ENCODE data around the gene OR52N1.

The OR52N1 gene
- 0 to 0.06 (median 0) reads per million in 9 experiments for total RNA-seq

GRCh38 chr11:5791165-5791564 is at the start of gene OR52N1:
TSS of gene OR52N1 (minus strand) at chr11:5791265. CDS start at chr11:5788816, 2,449 bp downstream.
- Mint-ChIP-seq H3K9me3 (no peaks in the 10 kb centered on the region), H3K4me3 (no peak within 1 kb of the TSS), H3K27ac (no peak within 1 kb of the TSS), H3K36me3 (ENCODE audit: insufficient read depth) (no peaks in the 10 kb centered on the region), H3K27me3 (peaks cover 21 to 23% of the 10 kb centered on the region in 2 donors), H3K4me1 (ENCODE audit: low read depth in 2 of 2) (no peaks in the 10 kb centered on the region)
- ATAC-seq (replicated peaks) = no peak
- no peak for DNase-seq

- no peaks in the 10 kb centered on the region for H3K4me1 Mint-ChIP-seq (ENCODE audit: low read depth in 2 of 2)
- no peak overlapping the region for H3K27ac Mint-ChIP-seq
- no peak for ATAC-seq (replicated peaks)
- peaks cover 38 to 42% of the 10 kb centered on the region in 2 donors for H3K27me3 Mint-ChIP-seq
- H3K36me3 Mint-ChIP-seq (ENCODE audit: insufficient read depth) = peaks cover 2% of the 10 kb centered on the region
- H3K4me3 Mint-ChIP-seq = no peak overlapping the region
- peaks cover 0 to 6% of the 10 kb centered on the region in 2 donors for H3K9me3 Mint-ChIP-seq
- no peak for DNase-seq
Measured at GRCh38 chr11:5837695-5838094, 46.6 kb upstream of the OR52N1 start.

GRCh38 chr11:5833446-5833845 is 42.4 kb upstream of the OR52N1 start:
- Mint-ChIP-seq H3K27ac (no peak overlapping the region), H3K9me3 (peaks cover 0 to 3% of the 10 kb centered on the region in 2 donors), H3K36me3 (ENCODE audit: insufficient read depth) (peaks cover 2% of the 10 kb centered on the region), H3K4me3 (no peak overlapping the region), H3K27me3 (peaks cover 25 to 29% of the 10 kb centered on the region in 2 donors), H3K4me1 (ENCODE audit: low read depth in 2 of 2) (no peaks in the 10 kb centered on the region)
- DNase-seq = no peak
- ATAC-seq (replicated peaks) = no peak

- no peak overlapping the region for H3K4me3 Mint-ChIP-seq
- no peaks in the 10 kb centered on the region for H3K9me3 Mint-ChIP-seq
- H3K27me3 Mint-ChIP-seq = peaks cover 21 to 24% of the 10 kb centered on the region in 2 donors
- peaks cover 2% of the 10 kb centered on the region for H3K36me3 Mint-ChIP-seq (ENCODE audit: insufficient read depth)
- H3K27ac Mint-ChIP-seq = no peak overlapping the region
- H3K4me1 Mint-ChIP-seq (ENCODE audit: low read depth in 2 of 2) = no peaks in the 10 kb centered on the region
- DNase-seq (no peak), ATAC-seq (replicated peaks) (no peak)
Measured at GRCh38 chr11:5831196-5831829, 40.2 kb upstream of the OR52N1 start.

- DNase-seq (no peak), ATAC-seq (replicated peaks) (no peak)
- Mint-ChIP-seq H3K4me1 (ENCODE audit: low read depth in 2 of 2) (peaks cover 2 to 8% of the 10 kb centered on the region in 2 donors), H3K27me3 (peaks cover 5 to 9% of the 10 kb centered on the region in 2 donors), H3K36me3 (ENCODE audit: insufficient read depth) (no peaks in the 10 kb centered on the region), H3K4me3 (peak overlapping the region; percentile 66 to 77), H3K27ac (peak overlapping the region; percentile 44 to 77), H3K9me3 (no peaks in the 10 kb centered on the region)
Measured at GRCh38 chr11:5818245-5818886, 27.3 kb upstream of the OR52N1 start.

GRCh38 chr11:5815534-5815933 is 24.5 kb upstream of the OR52N1 start:
- Mint-ChIP-seq H3K27ac (no peak overlapping the region), H3K9me3 (no peaks in the 10 kb centered on the region)
- no peak for ATAC-seq (replicated peaks)

GRCh38 chr11:5809905-5810795 is 19.1 kb upstream of the OR52N1 start:
- Mint-ChIP-seq H3K27ac (no peak overlapping the region), H3K4me3 (no peak overlapping the region), H3K9me3 (no peaks in the 10 kb centered on the region), H3K27me3 (peaks cover 29 to 39% of the 10 kb centered on the region in 2 donors), H3K36me3 (ENCODE audit: insufficient read depth) (no peaks in the 10 kb centered on the region), H3K4me1 (ENCODE audit: low read depth in 2 of 2) (peaks cover 8 to 11% of the 10 kb centered on the region in 2 donors)
- ATAC-seq (replicated peaks) = no peak
- no peak for DNase-seq

More at GRCh38 chr11:5815534-5815933, 24.5 kb upstream of the OR52N1 start:
- DNase-seq = no peak
- H3K4me1 Mint-ChIP-seq (ENCODE audit: low read depth in 2 of 2) = peaks cover 2 to 8% of the 10 kb centered on the region in 2 donors
- H3K4me3 Mint-ChIP-seq = no peak overlapping the region
- no peaks in the 10 kb centered on the region for H3K36me3 Mint-ChIP-seq (ENCODE audit: insufficient read depth)
- peaks cover 3 to 9% of the 10 kb centered on the region in 2 donors for H3K27me3 Mint-ChIP-seq

- H3K27me3 Mint-ChIP-seq = peaks cover 29 to 43% of the 10 kb centered on the region in 2 donors
- peak overlapping the region; percentile 47 to 81 for H3K27ac Mint-ChIP-seq
- ATAC-seq (replicated peaks) (peak; percentile 26), DNase-seq (no peak)
- no peaks in the 10 kb centered on the region for H3K36me3 Mint-ChIP-seq (ENCODE audit: insufficient read depth)
- H3K9me3 Mint-ChIP-seq = no peaks in the 10 kb centered on the region
- peak overlapping the region; percentile 84 to 87 for H3K4me3 Mint-ChIP-seq
- peaks cover 8 to 11% of the 10 kb centered on the region in 2 donors for H3K4me1 Mint-ChIP-seq (ENCODE audit: low read depth in 2 of 2)
Measured at GRCh38 chr11:5809122-5809519, 18.1 kb upstream of the OR52N1 start.

GRCh38 chr11:5808500-5809121 is 17.5 kb upstream of the OR52N1 start, which contains the start of gene OR52N2:
TSS of gene OR52N2 (plus strand) at chr11:5808924. CDS start at chr11:5820336, 11,412 bp downstream.
- peak; percentile 69 to 74 (median 70) for DNase-seq
- peak; percentile 94 for ATAC-seq (replicated peaks)
- Mint-ChIP-seq H3K36me3 (ENCODE audit: insufficient read depth) (no peaks in the 10 kb centered on the region), H3K27ac (peak within 1 kb of the TSS; percentile 47 to 81), H3K9me3 (no peaks in the 10 kb centered on the region), H3K27me3 (peaks cover 29 to 45% of the 10 kb centered on the region in 2 donors), H3K4me3 (peak within 1 kb of the TSS; percentile 84 to 87), H3K4me1 (ENCODE audit: low read depth in 2 of 2) (peaks cover 8 to 11% of the 10 kb centered on the region in 2 donors)

GRCh38 chr11:5807580-5807979 is 16.5 kb upstream of the OR52N1 start:
- H3K27me3 Mint-ChIP-seq = peaks cover 29 to 52% of the 10 kb centered on the region in 2 donors
- ATAC-seq (replicated peaks) (no peak), DNase-seq (no peak)
- H3K4me3 Mint-ChIP-seq = no peak overlapping the region
- no peaks in the 10 kb centered on the region for H3K36me3 Mint-ChIP-seq (ENCODE audit: insufficient read depth)
- peaks cover 8 to 11% of the 10 kb centered on the region in 2 donors for H3K4me1 Mint-ChIP-seq (ENCODE audit: low read depth in 2 of 2)
- no peak overlapping the region for H3K27ac Mint-ChIP-seq
- H3K9me3 Mint-ChIP-seq = no peaks in the 10 kb centered on the region

- Mint-ChIP-seq H3K36me3 (ENCODE audit: insufficient read depth) (no peaks in the 10 kb centered on the region), H3K27me3 (peaks cover 30 to 49% of the 10 kb centered on the region in 2 donors), H3K9me3 (no peaks in the 10 kb centered on the region), H3K4me1 (ENCODE audit: low read depth in 2 of 2) (peaks cover 4 to 7% of the 10 kb centered on the region in 2 donors), H3K27ac (no peak overlapping the region), H3K4me3 (no peak overlapping the region)
- ATAC-seq (replicated peaks) = no peak
- DNase-seq = no peak
Measured at GRCh38 chr11:5803982-5804381, 12.9 kb upstream of the OR52N1 start.

GRCh38 chr11:5796541-5796940 is 5.5 kb upstream of the OR52N1 start:
- ATAC-seq (replicated peaks) = no peak
- no peak overlapping the region for H3K27ac Mint-ChIP-seq

GRCh38 chr11:5783255-5783654 is 7.8 kb downstream of the OR52N1 start, which contains the start of gene OR52N5:
TSS of gene OR52N5 (minus strand) at chr11:5783355. CDS start at chr11:5778634, 4,721 bp downstream.
- Mint-ChIP-seq H3K9me3 (no peaks in the 10 kb centered on the region), H3K27me3 (peaks cover 16 to 26% of the 10 kb centered on the region in 2 donors), H3K4me3 (no peak within 1 kb of the TSS), H3K36me3 (ENCODE audit: insufficient read depth) (no peaks in the 10 kb centered on the region), H3K27ac (no peak within 1 kb of the TSS), H3K4me1 (ENCODE audit: low read depth in 2 of 2) (no peaks in the 10 kb centered on the region)
- DNase-seq (no peak), ATAC-seq (replicated peaks) (no peak)

More at GRCh38 chr11:5796541-5796940, 5.5 kb upstream of the OR52N1 start:
- Mint-ChIP-seq H3K9me3 (no peaks in the 10 kb centered on the region), H3K36me3 (ENCODE audit: insufficient read depth) (no peaks in the 10 kb centered on the region), H3K4me1 (ENCODE audit: low read depth in 2 of 2) (no peaks in the 10 kb centered on the region), H3K27me3 (peaks cover 42 to 46% of the 10 kb centered on the region in 2 donors), H3K4me3 (no peak overlapping the region)
- DNase-seq = no peak

All from effector memory CD8-positive, alpha-beta T cell (primary cell).